SIG-M5 treated with dmso at 0.1 percent for 504 hours (cell line): ENCODE results near the gene CFAP141.
"Not testable (repeated sequence)": the region's sequence is repeated elsewhere in the genome, so short reads cannot be mapped to it uniquely, and the experiment has no call there.

Experiments used
- DNase-seq: peaks from one replicate; lab custom pipeline; 2025; ENCODE audit not compliant: unreplicated experiment; lab: John Stamatoyannopoulos, UW

Gene CFAP141

DNA sequence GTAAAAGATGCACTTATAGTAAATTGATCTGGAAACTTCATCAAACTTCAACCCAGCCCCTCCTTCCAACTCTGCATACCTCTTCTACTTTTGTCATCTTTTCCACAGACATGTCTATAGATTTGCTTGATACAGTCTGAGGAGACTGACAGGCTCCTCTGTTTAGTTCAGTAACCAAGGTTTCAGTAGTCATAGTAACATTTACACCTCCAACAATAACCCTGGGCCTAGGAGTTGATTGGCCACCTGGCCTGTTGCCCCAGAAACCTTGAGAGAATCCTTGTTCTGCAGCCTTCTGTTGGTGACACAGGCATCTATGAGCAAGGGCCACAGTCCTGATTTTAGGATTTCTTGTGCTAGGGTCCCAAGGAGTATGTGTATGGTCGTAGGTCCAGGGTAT, at the start of gene CFAP141:
Gene CFAP141 (minus strand): TSS at position 138 of the 400 bp plus-strand sequence. CDS start 26 bp downstream, at position 112.
- no peak for DNase-seq

DNA sequence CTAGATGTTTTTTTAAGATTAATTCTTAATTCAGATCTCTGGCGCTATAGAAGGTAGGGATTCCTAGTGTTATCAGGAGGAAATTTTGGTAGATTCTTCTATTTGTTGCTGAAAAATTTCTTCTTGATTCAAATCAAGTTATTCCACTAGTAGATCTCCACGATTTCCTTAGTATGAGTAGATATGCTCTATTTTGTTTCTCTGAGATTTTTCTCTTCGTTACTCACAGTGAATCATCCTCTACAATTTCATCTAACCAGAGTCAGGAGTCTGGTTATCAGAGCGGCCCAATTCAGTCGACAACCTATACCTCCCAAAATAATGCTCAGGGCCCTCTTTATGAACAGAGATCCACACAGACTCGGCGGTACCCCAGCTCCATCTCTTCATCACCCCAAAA, 47.5 kb upstream of the CFAP141 start:
- DNase-seq: no peak

DNA sequence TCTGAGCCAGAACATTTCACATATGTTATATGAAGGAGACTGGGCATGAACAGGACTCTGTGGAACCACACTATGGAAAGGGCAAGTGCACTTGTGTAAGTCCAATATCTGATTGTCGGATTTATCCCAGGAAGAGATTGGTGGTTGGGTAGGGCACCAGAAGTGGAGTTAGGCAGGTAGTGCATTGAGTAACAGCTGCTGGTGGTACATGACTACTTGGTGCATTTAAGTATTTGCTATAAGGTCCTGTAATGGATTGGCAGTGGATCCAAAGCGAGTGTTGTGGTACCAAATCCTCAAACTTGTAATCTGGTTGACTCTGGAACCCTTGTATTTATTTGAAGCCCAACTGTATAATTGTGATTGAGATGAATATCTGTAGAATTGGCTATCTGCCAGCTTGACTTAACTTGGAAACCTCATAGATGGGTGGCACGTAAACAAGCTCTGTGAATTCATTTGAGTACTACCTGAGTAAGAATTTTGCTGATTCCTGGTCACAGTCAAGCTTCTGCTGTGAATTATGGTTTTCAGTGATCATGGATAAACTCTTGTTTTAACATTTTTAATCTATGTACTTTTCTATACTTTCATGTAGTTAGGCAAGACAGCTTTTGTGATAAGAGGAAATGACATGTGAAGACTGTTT, 35.7 kb upstream of the CFAP141 start:
- no peak for DNase-seq

DNA sequence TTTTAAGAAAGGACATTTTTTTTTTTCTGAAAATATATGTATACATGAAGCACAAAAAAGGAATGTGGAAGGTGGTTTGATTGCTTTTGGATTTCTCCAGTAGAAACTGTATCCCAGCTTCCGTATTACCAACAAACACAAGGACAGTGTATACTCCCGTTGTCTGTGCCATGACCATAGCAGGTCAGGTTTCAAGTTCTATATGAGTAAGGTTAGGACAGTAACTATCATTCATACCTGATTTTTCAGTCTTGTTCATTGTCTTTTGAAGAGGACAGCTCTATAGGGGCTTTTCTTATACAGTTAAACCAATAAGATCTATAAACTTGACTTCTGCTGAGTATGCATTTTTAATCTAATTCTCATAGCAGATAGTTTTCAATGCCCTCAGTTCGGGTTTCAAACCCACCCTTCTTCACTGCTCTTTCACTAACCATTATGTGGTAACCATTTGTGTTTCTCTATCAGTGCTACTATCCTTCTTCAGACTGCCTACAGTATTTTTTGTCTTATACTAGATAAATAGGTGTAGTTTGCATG, 34.2 kb upstream of the CFAP141 start:
- DNase-seq: no peak

DNA sequence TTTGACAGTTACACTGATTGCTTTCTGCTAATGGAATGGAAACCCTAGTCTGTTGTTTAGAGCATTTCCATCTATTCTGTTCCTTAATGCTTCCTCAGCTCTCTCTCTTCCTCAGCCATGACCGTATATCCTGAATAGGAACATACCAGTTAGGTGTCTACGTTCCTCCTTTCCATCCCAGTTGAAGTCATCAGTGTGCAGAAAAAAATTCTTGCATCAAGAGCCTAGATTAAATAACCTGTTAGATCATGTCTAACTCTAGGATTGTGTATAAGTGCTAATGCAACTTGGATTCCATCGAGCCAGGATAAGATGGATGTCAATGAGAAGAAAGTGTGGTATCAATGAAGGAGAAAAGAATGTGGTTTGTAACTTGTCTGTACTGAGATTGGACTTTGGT, 33.4 kb upstream of the CFAP141 start:
- DNase-seq: no peak

DNA sequence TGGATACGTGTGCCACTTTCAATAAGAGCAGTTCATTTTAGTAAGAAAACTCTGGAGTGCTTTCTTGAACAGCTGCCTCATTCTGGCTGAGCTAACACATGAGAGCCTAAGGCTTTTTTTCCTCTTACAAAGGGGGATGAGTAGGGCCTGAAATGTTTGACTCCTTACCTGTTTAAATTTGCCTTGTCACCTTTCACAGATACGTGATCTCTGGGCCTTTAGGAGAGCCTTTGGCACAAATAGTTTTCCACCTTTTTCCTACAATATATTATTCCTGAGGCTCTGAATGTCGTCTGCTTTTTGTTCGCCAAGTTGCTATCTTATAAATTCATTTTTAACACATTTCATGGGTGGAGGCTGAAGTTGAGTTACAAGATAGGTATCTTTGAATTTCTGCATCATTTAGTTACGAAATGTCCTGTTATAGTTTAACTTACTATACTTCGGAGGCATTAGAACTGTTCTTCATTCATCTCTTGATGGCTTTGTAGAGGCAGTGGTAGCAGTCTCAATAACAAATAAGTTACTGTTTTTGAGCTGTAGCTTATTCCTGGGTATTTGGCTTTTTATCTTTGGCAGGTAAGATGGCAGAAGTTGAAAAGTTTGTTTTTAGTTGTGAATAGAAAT, 31.9 kb upstream of the CFAP141 start:
- DNase-seq: no peak

DNA sequence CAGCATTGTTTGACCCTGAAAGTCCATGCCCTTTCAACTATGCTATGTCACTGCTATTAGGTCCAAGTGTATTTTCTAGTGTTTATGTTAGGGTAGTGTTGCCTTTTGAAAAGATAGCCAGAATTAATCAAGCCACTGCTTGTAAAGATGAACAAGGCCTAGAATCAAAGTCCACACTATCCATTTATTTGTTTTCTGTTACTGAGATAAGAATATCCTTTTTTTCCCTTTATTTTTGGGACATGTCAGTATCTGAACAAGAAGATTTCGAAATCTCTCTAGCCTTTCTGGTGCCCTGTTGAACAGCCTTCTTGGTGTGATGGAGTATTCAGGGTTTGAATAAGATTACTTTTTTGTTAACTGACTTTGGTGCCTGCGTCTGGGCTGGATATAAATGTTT, 31.3 kb upstream of the CFAP141 start:
- no peak for DNase-seq

DNA sequence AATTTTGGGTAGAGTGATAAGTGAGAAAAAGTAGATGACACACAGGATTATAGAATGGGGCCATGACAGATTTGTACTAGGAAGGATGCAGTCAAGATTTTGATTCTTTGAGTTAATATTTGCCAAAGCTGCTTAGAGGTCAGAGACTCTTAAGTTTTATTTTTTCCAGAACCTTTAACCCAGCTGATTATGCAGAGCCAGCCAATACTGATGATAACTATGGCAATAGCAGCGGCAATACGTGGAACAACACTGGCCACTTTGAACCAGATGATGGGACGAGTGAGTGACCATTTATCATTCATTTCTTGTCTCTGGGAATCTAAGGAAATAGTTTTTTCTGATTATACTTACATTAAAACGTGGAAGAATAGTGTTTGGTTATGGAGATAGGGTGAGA, 30.7 kb upstream of the CFAP141 start:
- no peak for DNase-seq

DNA sequence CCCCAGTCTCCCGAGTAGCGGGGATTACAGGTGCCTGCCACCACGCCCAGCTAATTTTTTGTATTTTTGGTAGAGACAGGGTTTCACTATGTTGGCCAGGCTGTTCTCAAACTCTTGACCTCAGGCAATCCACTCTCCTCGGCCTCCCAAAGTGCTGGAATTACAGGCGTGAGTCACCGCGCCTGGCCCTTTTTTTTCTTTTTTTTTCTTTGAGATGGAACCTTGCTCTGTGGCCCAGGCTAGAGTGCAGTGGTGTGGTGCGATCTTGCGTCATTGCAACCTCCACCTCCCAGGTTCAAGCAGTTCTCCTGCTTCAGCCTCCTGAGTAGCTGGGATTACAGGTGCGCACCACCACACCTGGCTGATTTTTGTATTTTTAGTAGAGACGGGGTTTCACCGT, 27.0 kb upstream of the CFAP141 start:
- not testable (repeated sequence) for DNase-seq

DNA sequence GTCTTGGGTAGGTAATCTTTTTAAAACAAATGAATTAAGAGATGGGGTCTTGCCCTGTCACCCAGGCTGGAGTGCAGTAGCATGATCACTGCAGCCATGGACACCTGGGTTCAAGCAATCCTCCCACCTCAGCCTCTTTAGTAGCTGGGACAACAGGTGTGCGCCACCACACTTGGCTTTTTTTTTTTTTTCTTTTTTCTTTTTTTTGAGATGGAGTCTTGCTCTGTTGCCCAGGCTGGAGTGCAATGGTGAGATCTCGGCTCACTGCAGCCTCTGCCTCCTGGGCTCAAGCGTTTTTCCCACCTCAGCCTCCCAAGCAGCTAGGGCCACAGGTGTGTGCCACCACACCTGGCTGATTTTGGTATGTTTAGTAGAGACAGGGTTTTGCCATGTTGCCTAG, 25.0 kb upstream of the CFAP141 start:
- DNase-seq: not testable (repeated sequence)

DNA sequence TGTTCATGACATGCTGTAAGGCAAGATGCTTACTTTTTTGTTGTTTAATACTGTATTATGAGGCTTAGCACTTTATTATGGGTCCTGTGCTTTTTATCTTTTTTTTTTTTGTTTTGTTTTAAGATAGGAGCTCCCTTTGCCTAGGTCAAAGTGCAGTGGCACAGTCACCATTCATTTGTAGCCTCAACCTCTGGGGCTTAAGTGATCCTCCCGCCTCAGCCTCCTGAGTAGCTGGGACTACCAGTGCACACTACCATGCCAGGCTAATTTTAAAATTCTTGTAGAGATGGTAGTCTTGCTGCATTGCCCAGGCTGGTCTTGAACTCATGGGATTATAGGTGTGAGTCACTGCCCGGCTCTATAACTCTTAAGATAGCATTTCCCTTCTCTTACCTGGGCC, 19.2 kb upstream of the CFAP141 start:
- no peak for DNase-seq

DNA sequence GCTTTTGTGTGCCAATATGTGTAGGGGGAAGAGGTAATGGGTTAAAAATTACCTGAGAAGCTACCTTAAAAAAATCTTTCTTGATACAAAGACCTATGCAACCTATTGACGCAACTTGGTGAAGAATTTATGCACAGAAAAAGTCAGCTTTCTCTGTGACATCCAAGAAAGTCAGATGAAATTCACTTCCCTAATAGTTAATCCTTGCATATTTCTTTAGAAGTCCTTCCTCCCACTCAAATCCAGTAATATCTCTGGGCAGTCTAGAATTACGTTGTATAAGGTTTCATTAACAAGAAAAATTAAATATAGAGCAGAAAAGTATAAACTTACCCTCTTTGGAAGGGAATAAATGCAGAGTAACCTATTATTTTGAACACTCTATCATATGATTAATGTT, 17.5 kb upstream of the CFAP141 start:
- DNase-seq: no peak

DNA sequence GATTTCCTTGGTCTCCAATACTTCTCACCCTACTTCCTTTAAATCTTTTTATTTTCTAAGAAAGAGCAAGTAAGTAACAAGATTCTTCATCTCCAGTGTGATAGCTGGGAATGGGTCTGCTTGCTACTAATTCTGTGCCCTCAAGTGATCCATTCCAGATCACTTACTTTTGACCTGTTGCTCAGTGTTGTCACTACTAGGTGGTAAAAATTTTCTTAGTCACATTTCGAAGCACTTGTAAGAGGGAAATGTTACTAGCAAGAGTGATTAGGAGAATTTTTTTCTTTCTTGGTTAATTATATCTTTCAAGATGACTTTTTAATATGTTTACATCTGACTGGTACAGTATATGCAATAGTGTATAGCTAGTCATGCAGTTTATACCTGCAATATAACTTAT, 16.8 kb upstream of the CFAP141 start:
- DNase-seq: no peak

DNA sequence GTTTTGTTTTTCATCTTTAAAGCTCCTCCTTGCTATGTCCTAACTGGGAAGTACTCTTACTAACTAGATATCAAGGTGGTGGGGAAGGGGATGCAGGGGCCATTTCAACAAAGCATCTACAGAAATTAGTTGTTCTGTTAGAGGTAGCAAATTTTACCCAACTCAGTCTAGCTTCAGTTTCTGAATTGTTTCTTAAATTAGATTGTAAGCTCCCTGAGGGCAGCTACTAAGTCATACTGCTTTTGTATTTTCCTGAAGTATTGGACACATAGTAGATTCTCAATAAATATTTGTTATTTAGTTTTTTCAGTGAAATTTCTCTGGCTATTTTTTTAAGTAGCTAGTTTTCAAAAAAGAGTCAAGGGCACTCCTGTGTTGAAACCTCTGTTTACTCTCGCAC, 16.4 kb upstream of the CFAP141 start:
- DNase-seq: no peak

DNA sequence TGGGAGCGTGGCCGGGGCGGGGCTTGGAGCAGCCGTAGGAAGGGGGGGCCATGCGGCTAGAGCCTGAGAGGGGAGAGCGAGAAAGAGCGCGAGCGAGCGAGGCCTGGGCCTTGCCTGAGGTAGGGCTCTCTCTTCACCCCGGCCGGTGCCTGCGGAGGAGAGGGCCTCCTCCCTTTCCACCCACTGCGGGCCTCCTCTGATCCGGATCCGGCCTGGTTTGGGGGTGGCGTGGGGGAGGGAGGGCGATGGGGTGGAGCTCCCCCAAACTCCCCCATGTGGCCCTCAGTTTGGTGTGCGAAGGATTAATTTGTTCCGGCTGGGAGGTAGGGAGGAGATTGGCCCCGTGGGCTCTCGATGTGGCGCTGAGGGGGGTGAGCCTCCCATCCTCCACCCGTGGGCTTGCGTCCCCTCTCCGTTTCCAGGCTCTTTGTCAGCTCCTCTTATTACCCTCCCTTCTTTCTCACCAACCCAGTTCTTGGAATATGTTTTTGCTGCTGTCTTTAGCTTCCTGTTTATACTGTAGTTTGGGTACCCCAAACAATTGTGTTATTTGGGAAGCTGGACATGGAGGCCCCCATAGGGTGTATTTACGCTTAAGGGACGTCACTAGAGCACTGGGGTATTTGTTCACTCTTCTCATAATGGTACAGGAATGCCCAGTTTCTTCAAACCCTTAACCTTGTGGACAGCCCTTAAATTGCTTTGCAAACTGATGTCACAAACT, 15.3 kb upstream of the CFAP141 start:
- peak; percentile 51 for DNase-seq

DNA sequence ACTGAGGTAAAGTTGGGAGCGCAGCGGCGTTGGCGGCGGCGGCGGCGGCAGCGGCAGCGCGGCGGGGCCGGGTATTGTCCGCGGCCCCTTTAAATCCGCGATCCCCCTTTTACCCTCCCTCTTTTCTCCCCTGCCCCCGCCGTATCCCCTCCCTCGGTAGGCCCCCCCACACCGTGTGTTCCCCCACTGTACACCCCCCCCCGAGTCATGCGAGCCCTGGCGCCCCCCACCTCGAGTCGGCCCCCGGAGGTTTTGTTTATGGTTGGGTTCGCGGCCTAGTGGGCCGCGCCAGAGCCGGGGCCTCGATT, 14.8 kb upstream of the CFAP141 start:
- no peak for DNase-seq

DNA sequence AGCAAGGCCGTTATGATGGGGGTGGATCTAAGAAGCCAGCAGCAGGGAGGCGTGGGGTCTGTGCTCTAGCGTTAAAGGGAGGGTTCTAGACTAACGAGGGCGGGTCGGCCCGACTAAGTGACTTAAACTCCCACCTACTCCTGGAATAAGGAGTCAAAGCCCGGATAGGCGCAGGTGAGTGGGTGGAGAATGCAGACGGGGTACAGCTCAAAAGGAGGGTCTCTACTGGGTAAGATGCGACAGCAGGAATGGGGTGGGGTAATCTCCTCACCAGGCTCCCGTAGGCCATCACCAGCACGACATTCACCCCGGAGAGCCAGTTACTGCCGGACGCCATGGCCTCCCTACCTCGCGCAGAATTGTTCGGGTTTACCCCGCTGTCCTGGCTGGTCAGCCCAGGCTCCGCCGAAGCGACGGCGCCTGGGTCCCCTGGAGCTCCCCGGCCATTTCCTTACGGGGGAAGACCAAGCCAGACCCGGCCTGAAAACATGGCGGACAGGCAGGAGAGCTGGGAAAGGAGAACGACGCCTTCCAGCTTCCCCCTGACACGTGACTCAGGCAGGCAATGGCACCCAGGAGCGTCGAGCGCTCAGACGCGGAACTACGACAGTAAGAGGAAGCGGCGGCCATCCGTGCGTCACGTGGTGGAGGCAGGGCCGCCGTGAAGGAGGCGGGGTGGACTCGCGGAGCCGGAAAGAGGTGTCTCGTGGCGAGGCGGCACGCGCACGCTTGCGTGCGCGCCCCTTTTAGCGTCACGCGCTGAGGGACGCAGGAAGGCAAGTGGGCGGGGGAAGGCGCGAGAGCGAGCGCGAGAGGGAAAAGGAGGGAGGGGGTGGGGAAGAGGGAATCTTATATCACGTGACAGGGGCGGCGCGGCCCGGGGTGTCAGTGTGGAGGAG, 14.2 kb upstream of the CFAP141 start, which contains the start of gene UBAP2L:
Gene UBAP2L (plus strand): TSS at position 885 of the 899 bp plus-strand sequence. CDS start 4,169 bp downstream, outside the sequence.
- DNase-seq: peak; percentile 99

DNA sequence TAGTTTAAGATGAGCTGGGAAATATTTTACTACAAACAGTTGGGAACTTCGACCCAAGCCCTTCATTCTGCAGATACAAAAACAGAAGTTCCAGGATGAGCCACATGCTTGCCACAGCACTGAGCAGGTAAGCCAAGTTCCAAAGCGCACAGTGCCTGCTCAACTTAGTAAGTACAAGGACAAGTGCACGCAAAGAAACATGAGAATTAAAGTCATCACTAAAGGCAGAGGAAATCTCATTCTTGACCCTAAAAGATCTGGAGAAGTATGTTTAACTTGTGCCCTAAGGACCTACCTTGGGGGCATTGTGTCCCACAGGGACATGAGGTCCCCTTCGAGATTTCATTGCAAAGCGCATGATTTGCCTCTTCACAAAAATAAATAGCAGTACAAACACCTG, 13.4 kb upstream of the CFAP141 start:
- DNase-seq: peak; percentile 40

DNA sequence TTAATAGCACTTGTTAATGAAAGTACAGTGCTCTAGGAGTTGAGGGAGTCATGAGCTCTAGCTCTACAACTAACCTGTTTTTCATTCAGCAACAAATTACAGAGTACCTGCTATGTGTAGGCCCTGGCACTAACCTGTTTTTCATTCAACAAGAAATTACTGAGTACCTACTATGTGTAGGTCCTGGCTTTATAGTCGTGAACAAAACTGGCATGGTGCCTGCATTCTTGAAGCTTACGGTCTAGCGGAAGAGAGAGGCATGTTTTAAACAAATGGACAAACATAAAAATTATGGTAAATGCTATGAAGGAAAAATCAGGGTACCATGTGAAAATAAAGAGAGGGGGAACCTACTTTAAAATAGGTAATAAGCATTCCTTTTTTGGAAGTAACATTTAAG, 12.4 kb upstream of the CFAP141 start:
- no peak for DNase-seq

DNA sequence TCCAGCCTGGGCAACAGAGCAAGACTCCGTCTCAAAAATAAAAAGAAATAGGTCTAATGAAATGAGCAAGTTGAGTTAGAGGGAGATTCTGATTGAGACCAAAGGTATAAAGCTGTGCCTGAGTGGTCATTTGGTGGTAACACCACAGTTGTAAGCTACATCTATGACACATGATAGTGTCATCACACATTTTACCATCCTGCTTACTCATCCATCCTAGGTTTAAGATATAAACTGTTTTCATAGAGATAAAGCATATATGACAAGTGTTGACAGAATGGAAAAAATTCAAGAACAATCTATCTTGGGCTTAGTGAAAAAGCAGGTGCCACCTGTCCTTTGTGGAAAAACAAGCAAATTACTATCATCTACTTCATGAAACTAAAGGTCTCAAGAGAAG, 7.1 kb upstream of the CFAP141 start:
- DNase-seq: no peak

DNA sequence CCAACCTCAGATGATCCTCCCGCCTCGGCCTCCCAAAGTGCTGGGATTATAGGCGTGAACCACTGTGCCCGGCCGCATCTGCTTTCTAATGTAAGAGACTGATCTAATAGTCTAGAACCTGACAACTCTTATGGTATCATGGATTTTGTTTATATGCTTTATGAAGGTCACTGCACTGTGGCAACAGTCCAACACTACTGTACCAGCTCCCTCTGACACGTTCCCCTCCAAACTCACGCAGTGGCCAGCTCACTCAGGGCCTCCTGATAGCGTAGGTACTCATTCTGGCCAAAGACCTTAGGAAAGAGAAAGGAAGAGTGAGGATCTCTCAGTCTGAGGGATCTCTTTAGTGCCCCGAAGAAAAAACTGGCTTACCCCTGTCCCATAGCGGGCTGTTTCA, 6.0 kb upstream of the CFAP141 start:
- no peak for DNase-seq
